Measurements from ENCODE around the gene SAT1.

SAT1 gene

DNA sequence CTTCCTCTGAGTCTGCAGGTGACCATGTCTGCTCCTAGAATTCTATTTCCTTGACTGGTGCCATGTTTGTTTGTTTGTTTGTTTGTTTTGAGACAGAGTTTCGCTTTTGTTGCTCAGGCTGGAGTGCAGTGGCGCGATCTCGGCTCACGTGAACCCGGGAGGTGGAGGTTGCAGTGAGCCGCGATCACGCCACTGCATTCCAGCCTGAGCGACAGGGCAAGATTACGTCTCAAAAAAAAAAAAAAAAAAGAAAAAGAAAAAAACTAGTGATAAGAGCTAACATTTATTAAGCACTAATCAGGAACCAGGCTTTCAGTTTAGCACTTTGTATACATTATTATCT is 7.2 kb downstream of the SAT1 start:
- H3K27ac ChIP-seq, result no peak overlapping the region
- no peaks in the 10 kb centered on the region for H3K9me3 ChIP-seq (ENCODE audit: control insufficient read depth, low read length)
- TF ChIP-seq, protein P1, sequence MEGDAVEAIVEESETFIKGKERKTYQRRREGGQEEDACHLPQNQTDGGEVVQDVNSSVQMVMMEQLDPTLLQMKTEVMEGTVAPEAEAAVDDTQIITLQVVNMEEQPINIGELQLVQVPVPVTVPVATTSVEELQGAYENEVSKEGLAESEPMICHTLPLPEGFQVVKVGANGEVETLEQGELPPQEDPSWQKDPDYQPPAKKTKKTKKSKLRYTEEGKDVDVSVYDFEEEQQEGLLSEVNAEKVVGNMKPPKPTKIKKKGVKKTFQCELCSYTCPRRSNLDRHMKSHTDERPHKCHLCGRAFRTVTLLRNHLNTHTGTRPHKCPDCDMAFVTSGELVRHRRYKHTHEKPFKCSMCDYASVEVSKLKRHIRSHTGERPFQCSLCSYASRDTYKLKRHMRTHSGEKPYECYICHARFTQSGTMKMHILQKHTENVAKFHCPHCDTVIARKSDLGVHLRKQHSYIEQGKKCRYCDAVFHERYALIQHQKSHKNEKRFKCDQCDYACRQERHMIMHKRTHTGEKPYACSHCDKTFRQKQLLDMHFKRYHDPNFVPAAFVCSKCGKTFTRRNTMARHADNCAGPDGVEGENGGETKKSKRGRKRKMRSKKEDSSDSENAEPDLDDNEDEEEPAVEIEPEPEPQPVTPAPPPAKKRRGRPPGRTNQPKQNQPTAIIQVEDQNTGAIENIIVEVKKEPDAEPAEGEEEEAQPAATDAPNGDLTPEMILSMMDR (IDR thresholded peaks at IDR 0.05), result no peak
- H3K9ac ChIP-seq, result no peak overlapping the region
- H3K4me3 ChIP-seq (ENCODE audit: low read depth, low read length), result no peak overlapping the region
- H3K79me2 ChIP-seq, result no peaks in the 10 kb centered on the region
- no peaks in the 10 kb centered on the region for H3K27me3 ChIP-seq (ENCODE audit: control insufficient read depth, insufficient read depth, low read length)
- H2AFZ ChIP-seq, result peak overlapping the region; percentile 7
- no peaks in the 10 kb centered on the region for H3K36me3 ChIP-seq (ENCODE audit: control insufficient read depth, insufficient read depth, low read length)
- H3K4me1 ChIP-seq, result no peaks in the 10 kb centered on the region
- H3K4me2 ChIP-seq (ENCODE audit: low read length), result no peak overlapping the region

DNA sequence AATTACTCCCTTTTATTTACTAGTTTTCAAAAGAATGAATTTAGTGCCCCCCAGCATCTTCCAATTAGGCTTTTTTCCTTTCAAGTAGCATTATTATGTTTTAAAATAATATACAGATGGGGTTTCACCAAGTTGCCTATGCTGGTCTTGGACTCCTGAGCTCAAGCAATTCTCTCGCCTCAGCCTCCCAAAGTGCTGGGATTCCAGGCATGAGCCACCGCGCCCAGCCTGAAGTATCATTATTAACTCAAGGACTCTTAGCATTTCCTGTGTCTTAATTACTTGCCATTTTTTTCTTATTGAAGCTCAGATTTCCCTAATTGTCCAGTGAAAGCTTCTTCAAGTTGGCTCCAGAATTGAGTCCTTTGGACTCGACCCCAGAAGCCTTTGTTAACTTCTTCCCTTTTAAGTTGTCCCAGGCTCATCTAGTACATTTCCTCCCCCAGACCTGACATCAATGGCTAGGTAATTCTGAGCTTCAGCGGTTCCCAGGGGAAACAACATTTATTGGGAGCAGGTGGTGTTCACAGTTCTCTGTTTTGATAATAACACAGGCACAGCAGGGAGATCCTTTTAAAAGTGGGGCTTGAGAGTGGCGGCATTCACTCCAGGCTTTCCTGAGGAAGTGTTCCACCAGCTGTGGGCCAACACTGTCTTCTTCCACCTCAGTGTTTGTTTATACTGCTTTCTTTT is 10.0 kb downstream of the SAT1 start:
- H3K9ac ChIP-seq, result no peak overlapping the region
- no peak overlapping the region for H3K27ac ChIP-seq

DNA sequence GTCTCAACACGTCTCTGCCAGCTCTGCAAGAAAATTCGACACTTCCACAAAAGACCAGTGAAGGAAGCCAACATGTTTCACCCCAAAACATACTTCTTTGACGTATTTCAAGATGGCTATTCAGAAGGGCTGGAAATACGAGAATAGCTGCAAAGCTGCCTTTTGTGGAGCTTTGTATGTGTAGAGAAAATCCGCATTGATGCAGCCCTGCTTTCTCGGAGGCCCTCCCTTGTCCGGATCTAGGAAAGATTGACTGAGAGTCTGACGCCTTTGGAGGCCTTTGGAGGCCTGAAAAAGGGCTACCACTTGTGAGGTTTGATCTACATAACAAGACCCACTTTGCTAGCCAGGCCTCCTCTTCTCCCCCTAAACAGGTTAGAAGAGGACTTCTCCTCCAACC is 12.2 kb downstream of the SAT1 start:
- no peak overlapping the region for H3K9ac ChIP-seq
- no peaks in the 10 kb centered on the region for H3K36me3 ChIP-seq (ENCODE audit: control insufficient read depth, insufficient read depth, low read length)
- H3K79me2 ChIP-seq, result no peaks in the 10 kb centered on the region
- TF ChIP-seq, protein P1 (IDR thresholded peaks at IDR 0.05), result no peak
- H3K4me3 ChIP-seq (ENCODE audit: low read depth, low read length), result no peak overlapping the region
- H3K9me3 ChIP-seq (ENCODE audit: control insufficient read depth, low read length), result no peaks in the 10 kb centered on the region
- no peak overlapping the region for H3K27ac ChIP-seq
- no peak overlapping the region for H3K4me2 ChIP-seq (ENCODE audit: low read length)
- no peaks in the 10 kb centered on the region for H3K27me3 ChIP-seq (ENCODE audit: control insufficient read depth, insufficient read depth, low read length)
- H2AFZ ChIP-seq, result no peak overlapping the region
- H3K4me1 ChIP-seq, result peaks cover 5% of the 10 kb centered on the region

More for the DNA sequence above, 10.0 kb downstream of the SAT1 start:
- TF ChIP-seq, protein P1 (IDR thresholded peaks at IDR 0.05), result no peak
- Histone ChIP-seq H3K9me3 (ENCODE audit: control insufficient read depth, low read length) (no peaks in the 10 kb centered on the region), H3K4me3 (ENCODE audit: low read depth, low read length) (no peak overlapping the region), H3K4me2 (ENCODE audit: low read length) (no peak overlapping the region), H3K79me2 (no peaks in the 10 kb centered on the region), H3K36me3 (ENCODE audit: control insufficient read depth, insufficient read depth, low read length) (no peaks in the 10 kb centered on the region), H3K4me1 (peaks cover 5% of the 10 kb centered on the region), H3K27me3 (ENCODE audit: control insufficient read depth, insufficient read depth, low read length) (no peaks in the 10 kb centered on the region), H2AFZ (no peak overlapping the region)

DNA sequence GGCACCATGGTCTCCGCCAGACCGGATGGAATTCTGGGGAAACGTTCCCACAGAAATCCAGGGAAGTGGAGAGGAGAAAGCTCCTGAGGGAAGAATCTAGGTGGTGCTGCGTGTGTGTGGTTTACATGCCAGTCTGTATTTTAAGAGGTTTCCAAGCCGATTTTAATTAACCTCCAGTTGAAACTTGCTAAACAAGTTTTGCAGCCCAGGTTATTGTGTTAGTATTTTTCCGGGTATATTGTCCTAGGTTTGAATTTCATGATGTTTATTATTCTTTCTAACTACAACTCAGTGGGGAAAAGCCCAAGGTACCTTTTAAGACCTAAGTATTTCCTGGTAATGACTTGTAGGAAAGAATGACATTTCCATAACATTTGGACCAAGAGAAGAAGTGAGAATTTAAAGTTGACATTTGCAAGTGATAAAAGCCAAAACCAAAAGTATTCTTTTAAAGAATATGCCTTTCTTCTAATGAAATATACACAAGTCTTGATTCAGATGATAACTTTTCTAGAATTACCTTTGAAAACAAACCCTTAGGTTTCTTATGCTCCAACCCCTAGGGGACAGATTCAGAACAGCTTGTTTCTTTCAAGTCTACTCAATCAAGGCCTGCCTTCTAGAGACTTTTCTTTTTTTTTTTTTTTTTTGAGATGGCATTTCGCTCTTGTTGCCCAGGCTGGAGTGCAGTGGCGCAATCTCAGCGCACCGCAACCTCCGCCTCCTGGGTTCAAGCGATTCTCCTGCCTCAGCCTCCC is 14.6 kb downstream of the SAT1 start:
- Histone ChIP-seq H3K36me3 (ENCODE audit: control insufficient read depth, insufficient read depth, low read length) (no peaks in the 10 kb centered on the region), H3K9me3 (ENCODE audit: control insufficient read depth, low read length) (no peaks in the 10 kb centered on the region), H3K9ac (no peak overlapping the region), H3K4me2 (ENCODE audit: low read length) (peak overlapping the region; percentile 55), H3K27me3 (ENCODE audit: control insufficient read depth, insufficient read depth, low read length) (no peaks in the 10 kb centered on the region), H2AFZ (peak overlapping the region; percentile 3), H3K79me2 (no peaks in the 10 kb centered on the region), H3K4me1 (peaks cover 5% of the 10 kb centered on the region), H3K4me3 (ENCODE audit: low read depth, low read length) (peak overlapping the region; percentile 11), H3K27ac (peak overlapping the region; percentile 32)
- TF ChIP-seq, protein P1 (IDR thresholded peaks at IDR 0.05), result no peak
